ENCODE results near the gene ATP6V1B1.

DNA sequence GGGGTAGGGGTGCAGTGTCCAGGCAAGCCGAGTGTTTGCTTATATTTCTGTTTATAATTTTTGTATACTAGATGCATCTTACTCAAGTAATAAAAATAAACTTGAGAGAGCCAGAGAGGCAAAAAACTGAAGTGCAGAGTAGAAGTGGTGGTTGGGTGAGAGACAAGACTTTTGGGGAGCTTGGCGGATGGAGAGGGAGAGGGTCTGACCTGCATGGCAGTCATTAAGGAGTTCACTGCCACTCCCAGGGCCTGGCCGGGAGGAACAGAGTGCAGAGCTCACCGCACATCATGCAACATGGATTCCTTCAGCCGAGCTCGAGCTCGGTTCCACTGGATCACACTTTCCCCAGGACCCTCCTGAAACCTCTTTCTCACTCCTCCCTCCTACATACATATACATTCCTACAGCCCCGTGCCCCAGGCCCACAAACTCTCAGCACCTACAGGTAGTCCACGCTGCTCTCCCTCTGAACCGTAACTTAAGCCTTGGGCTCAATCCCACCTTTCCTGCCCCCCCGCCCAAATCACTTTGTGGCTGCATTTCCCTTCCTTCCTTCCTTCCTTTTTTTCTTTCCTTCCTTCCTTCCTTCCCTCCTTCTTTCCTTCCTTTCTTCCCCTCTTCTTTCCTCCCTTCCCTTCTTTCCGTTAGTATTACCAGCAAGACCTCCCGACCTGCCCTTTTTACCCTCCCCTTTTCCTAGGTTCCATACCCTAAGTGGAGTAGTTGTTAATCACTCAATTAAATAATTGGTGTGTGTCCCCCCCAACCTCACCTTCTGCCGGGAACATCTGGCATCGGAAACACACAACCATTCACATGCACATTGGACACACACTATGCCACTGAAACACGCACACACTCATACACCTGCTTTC is 37.1 kb upstream of the ATP6V1B1 start:
- TF ChIP-seq EP300 (IDR thresholded peaks at IDR 0.05; ENCODE audit: borderline replicate concordance) (no peak), YY1 (IDR thresholded peaks at IDR 0.05; ENCODE audit: low read depth) (no peak), CREB1 (IDR thresholded peaks at IDR 0.05; ENCODE audit: low read depth) (no peak), TCF12 (IDR thresholded peaks at IDR 0.05; ENCODE audit: low read depth) (no peak), TAF1 (IDR thresholded peaks at IDR 0.05; ENCODE audit: low read depth) (no peak)
- TF ChIP-seq, protein P1, sequence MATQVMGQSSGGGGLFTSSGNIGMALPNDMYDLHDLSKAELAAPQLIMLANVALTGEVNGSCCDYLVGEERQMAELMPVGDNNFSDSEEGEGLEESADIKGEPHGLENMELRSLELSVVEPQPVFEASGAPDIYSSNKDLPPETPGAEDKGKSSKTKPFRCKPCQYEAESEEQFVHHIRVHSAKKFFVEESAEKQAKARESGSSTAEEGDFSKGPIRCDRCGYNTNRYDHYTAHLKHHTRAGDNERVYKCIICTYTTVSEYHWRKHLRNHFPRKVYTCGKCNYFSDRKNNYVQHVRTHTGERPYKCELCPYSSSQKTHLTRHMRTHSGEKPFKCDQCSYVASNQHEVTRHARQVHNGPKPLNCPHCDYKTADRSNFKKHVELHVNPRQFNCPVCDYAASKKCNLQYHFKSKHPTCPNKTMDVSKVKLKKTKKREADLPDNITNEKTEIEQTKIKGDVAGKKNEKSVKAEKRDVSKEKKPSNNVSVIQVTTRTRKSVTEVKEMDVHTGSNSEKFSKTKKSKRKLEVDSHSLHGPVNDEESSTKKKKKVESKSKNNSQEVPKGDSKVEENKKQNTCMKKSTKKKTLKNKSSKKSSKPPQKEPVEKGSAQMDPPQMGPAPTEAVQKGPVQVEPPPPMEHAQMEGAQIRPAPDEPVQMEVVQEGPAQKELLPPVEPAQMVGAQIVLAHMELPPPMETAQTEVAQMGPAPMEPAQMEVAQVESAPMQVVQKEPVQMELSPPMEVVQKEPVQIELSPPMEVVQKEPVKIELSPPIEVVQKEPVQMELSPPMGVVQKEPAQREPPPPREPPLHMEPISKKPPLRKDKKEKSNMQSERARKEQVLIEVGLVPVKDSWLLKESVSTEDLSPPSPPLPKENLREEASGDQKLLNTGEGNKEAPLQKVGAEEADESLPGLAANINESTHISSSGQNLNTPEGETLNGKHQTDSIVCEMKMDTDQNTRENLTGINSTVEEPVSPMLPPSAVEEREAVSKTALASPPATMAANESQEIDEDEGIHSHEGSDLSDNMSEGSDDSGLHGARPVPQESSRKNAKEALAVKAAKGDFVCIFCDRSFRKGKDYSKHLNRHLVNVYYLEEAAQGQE (IDR thresholded peaks at IDR 0.05; ENCODE audit: low read depth) = no peak
- TF ChIP-seq, protein P2, sequence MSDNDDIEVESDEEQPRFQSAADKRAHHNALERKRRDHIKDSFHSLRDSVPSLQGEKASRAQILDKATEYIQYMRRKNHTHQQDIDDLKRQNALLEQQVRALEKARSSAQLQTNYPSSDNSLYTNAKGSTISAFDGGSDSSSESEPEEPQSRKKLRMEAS (IDR thresholded peaks at IDR 0.05) = no peak
